ENCODE data around the gene SLC9B1. TPM values are rescaled to one million over a fixed set of nuclear protein-coding genes. Genes with fewer than 3 reads are reported as not detected.

SLC9B1 gene
- total RNA-seq, 1 experiment from 2014 or later: 0.77 TPM

- Mint-ChIP-seq H3K4me3 (ENCODE audit: unreplicated experiment) (no peak overlapping the region), H3K27ac (ENCODE audit: low read depth, unreplicated experiment) (no peak overlapping the region), H3K9me3 (ENCODE audit: unreplicated experiment) (peaks cover 13% of the 10 kb centered on the region), H3K4me1 (ENCODE audit: insufficient read depth, unreplicated experiment) (no peaks in the 10 kb centered on the region), H3K27me3 (ENCODE audit: insufficient read depth, unreplicated experiment) (no peaks in the 10 kb centered on the region), H3K36me3 (ENCODE audit: insufficient read depth, unreplicated experiment) (peaks cover 7% of the 10 kb centered on the region)
- BruUV-seq (replicated peaks): no TSS peak
- intact Hi-C loops (cut with micrococcal nuclease): no loop called here
- POLR2A ChIA-PET: interaction anchor here (0.6 to 0.9 kb wide), 2 partner anchors 34 to 35 kb away, joined by 3 read pairs; partner anchors contain the start of gene UBE2D3
- no peak for DNase-seq (ENCODE audit: unreplicated experiment)
- CTCF ChIA-PET: no interaction called here
- TF ChIP-seq, protein P1, sequence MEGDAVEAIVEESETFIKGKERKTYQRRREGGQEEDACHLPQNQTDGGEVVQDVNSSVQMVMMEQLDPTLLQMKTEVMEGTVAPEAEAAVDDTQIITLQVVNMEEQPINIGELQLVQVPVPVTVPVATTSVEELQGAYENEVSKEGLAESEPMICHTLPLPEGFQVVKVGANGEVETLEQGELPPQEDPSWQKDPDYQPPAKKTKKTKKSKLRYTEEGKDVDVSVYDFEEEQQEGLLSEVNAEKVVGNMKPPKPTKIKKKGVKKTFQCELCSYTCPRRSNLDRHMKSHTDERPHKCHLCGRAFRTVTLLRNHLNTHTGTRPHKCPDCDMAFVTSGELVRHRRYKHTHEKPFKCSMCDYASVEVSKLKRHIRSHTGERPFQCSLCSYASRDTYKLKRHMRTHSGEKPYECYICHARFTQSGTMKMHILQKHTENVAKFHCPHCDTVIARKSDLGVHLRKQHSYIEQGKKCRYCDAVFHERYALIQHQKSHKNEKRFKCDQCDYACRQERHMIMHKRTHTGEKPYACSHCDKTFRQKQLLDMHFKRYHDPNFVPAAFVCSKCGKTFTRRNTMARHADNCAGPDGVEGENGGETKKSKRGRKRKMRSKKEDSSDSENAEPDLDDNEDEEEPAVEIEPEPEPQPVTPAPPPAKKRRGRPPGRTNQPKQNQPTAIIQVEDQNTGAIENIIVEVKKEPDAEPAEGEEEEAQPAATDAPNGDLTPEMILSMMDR (IDR thresholded peaks at IDR 0.05; ENCODE audit: unreplicated experiment): no peak
These were observed 157.5 kb downstream of the SLC9B1 start for GRCh38 chr4:102862016-102862415.

DNA sequence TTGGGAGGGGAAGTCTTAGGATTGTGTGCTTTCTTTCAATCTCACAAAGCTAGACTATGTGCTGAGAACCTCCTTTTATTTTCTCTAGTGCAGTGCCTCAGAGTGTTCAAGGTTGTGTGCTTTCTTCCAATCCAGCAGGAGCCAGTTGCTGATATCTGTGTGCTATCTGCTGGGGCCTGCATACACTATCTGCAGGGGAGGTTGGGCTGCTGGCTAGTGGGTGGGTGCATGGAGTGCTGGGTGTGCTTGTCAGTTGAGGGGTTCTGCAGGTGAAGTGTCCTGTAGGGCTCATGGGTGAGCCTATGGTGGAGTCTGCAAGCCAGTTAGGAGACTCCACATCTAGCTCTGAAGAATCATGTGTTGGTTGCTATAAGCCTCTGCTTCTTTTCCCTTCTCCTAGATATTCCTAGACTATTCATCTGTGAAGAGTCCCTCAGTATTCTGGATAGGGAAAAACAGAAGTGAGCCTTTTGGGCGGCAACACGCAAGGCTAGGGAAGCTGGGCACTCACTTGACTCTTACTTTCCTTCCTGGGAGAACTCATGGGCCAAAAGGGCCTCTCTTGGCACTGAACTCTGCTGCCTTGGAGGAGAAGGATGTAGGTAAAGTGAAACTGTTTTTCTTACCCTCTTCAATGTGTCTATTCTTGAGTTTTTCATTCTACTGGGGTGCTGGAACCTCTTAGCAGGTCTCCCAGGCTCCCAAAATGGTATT, 158.7 kb downstream of the SLC9B1 start:
- ChIA-PET POLR2A (interaction anchor here (0.6 to 0.9 kb wide), 2 partner anchors 33 to 1704 kb away, joined by 3 to 4 read pairs; partner anchors contain the start of gene UBE2D3), CTCF (interaction anchor here (0.7 kb wide), 1 partner anchor 1779 kb away, joined by 3 read pairs; no protein-coding TSS in a partner anchor)
- Mint-ChIP-seq H3K36me3 (ENCODE audit: insufficient read depth, unreplicated experiment) (peaks cover 7% of the 10 kb centered on the region), H3K9me3 (ENCODE audit: unreplicated experiment) (peaks cover 13% of the 10 kb centered on the region), H3K27ac (ENCODE audit: low read depth, unreplicated experiment) (no peak overlapping the region), H3K27me3 (ENCODE audit: insufficient read depth, unreplicated experiment) (no peaks in the 10 kb centered on the region), H3K4me3 (ENCODE audit: unreplicated experiment) (no peak overlapping the region), H3K4me1 (ENCODE audit: insufficient read depth, unreplicated experiment) (no peaks in the 10 kb centered on the region)
- no TSS peak for BruUV-seq (replicated peaks)
- intact Hi-C loops (cut with micrococcal nuclease): no loop called here
- DNase-seq (ENCODE audit: unreplicated experiment): no peak
- TF ChIP-seq, protein P1 (IDR thresholded peaks at IDR 0.05; ENCODE audit: unreplicated experiment): no peak

DNA sequence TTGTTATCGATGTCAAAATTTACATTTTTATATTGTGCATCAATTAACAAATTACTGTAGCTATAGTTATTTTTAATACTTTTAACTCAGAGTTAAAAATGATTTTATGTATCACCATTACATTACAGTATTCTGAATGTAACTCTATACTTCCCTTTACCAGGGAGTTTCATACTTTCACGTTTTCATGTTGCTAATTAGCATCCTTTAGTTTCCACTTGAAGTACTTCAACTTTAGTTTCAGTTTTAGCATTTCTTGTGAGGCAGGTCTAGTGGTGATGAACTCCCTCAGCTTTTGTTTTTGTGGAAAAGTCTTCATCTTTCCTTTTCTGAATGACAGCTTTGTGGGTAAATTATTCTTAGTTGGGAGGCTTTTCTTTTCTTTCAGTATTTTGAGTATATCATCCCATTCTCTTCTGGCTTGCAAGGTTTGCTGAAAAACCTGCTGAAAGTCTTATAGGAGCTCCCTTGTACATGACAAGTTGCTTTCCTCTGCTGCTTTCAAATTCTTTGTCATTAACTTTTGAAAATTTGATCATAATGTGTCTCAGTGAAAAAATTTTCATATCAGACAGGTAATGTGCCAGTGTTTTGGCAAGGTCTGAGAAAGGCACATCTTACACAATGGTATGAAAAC, 160.6 kb downstream of the SLC9B1 start:
- no peaks in the 10 kb centered on the region for H3K4me1 Mint-ChIP-seq (ENCODE audit: insufficient read depth, unreplicated experiment)
- no peak overlapping the region for H3K27ac Mint-ChIP-seq (ENCODE audit: low read depth, unreplicated experiment)
- no peak overlapping the region for H3K4me3 Mint-ChIP-seq (ENCODE audit: unreplicated experiment)
- no TSS peak for BruUV-seq (replicated peaks)
- H3K9me3 Mint-ChIP-seq (ENCODE audit: unreplicated experiment): peaks cover 13% of the 10 kb centered on the region
- TF ChIP-seq, protein P1 (IDR thresholded peaks at IDR 0.05; ENCODE audit: unreplicated experiment): no peak
- H3K36me3 Mint-ChIP-seq (ENCODE audit: insufficient read depth, unreplicated experiment): no peaks in the 10 kb centered on the region
- intact Hi-C loops (cut with micrococcal nuclease): no loop called here
- DNase-seq (ENCODE audit: unreplicated experiment): no peak
- no peaks in the 10 kb centered on the region for H3K27me3 Mint-ChIP-seq (ENCODE audit: insufficient read depth, unreplicated experiment)
- ChIA-PET POLR2A (interaction anchor here (0.6 to 2.5 kb wide), 4 partner anchors 10 to 364 kb away, joined by 3 to 11 read pairs (median 4); partner anchors contain the start of gene CISD2), CTCF (interaction anchor here (0.7 to 1.9 kb wide), 2 partner anchors 20 to 309 kb away, joined by 3 to 6 read pairs; no protein-coding TSS in a partner anchor)

Other genes starting within 250 kb of the SLC9B1 start
- 505 and 547 TPM in 2 replicates for gene UBE2D3, start 192.2 kb downstream of the SLC9B1 start, total RNA-seq (2022)
- gene CISD2, start 150.7 kb downstream of the SLC9B1 start, total RNA-seq (2022): 35.5 and 35.8 TPM in 2 replicates
- 27.7 and 28.7 TPM in 2 replicates for gene SLC9B2, start 57.1 kb upstream of the SLC9B1 start, total RNA-seq (2022)
- gene BDH2, start 80.1 kb upstream of the SLC9B1 start, total RNA-seq (2022): 14.3 and 17.6 TPM in 2 replicates
- 25.2 and 32.4 TPM in 2 replicates for gene CENPE, start 178.6 kb upstream of the SLC9B1 start, total RNA-seq (2022)